H9 (cell line): ENCODE results near the gene DCLK2. TPM values are rescaled to one million over a fixed set of nuclear protein-coding genes. Genes with fewer than 3 reads are reported as not detected.

Experiments used
- DNase-seq: peaks from one replicate; pipeline ENCODE4 v3.0.0-alpha.2; 2017
- H2AFZ ChIP-seq: one replicate; pipeline ENCODE4 v1.6.1; 2013; ENCODE audit warnings: mild to moderate bottlenecking, low read length, control low read depth, moderate library complexity
- H2AK5ac ChIP-seq: 2 replicates; pipeline ENCODE4 v1.6.1; 2013; ENCODE audit warnings: low read length, control low read depth, mixed read lengths; ENCODE audit not compliant: insufficient read length
- H2BK120ac ChIP-seq: one replicate; pipeline ENCODE4 v1.6.1; 2013; ENCODE audit warnings: low read depth, mild to moderate bottlenecking, low read length, control low read depth, inconsistent platforms; ENCODE audit not compliant: poor library complexity, severe bottlenecking
- H2BK12ac ChIP-seq: 2 replicates; pipeline ENCODE4 v1.6.1; 2013; ENCODE audit warnings: low read length, control low read depth, mixed read lengths, low read depth; ENCODE audit not compliant: insufficient read length
- H2BK15ac ChIP-seq: 2 replicates; pipeline ENCODE4 v1.6.1; 2013; ENCODE audit warnings: low read depth, low read length, control low read depth
- H2BK20ac ChIP-seq: one replicate; pipeline ENCODE4 v1.6.1; 2013; ENCODE audit warnings: low read depth, mild to moderate bottlenecking, low read length, control low read depth, inconsistent platforms; ENCODE audit not compliant: poor library complexity, severe bottlenecking
- H2BK5ac ChIP-seq: 2 replicates; pipeline ENCODE4 v1.6.1; 2013; ENCODE audit warnings: low read length, control low read depth, mixed read lengths; ENCODE audit not compliant: insufficient read length
- H3K14ac ChIP-seq: 2 replicates; pipeline ENCODE4 v1.6.1; 2013; ENCODE audit warnings: low read length, control low read depth; ENCODE audit not compliant: insufficient read depth
- H3K18ac ChIP-seq: 2 replicates; pipeline ENCODE4 v1.6.1; 2013; ENCODE audit warnings: low read depth, mild to moderate bottlenecking, mixed read lengths, low read length, control low read depth; ENCODE audit not compliant: insufficient read length
- H3K23ac ChIP-seq: 2 replicates; pipeline ENCODE4 v1.6.1; 2013; ENCODE audit warnings: low read length, control low read depth, mixed read lengths, low read depth; ENCODE audit not compliant: insufficient read length
- H3K23me2 ChIP-seq: 2 replicates; pipeline ENCODE4 v1.6.1; 2013; ENCODE audit warnings: low read depth, mild to moderate bottlenecking, mixed read lengths, low read length, control low read depth; ENCODE audit not compliant: insufficient read length, poor library complexity, severe bottlenecking
- H3K27ac ChIP-seq: 2 replicates; pipeline ENCODE4 v1.5.1; 2013; ENCODE audit warnings: low read length, control low read depth, mixed read lengths, low read depth; ENCODE audit not compliant: insufficient read length
- H3K27me3 ChIP-seq: 2 replicates; pipeline ENCODE4 v1.6.1; 2013; ENCODE audit warnings: low read length, control low read depth, inconsistent platforms; ENCODE audit not compliant: insufficient read depth
- H3K4ac ChIP-seq: 2 replicates; pipeline ENCODE4 v1.6.1; 2013; ENCODE audit warnings: low read depth, mild to moderate bottlenecking, control low read depth, inconsistent platforms, low read length, moderate library complexity
- H3K4me1 ChIP-seq: 2 replicates; pipeline ENCODE4 v1.6.1; 2013; ENCODE audit warnings: low read length, control low read depth, inconsistent platforms; ENCODE audit not compliant: insufficient read depth
- H3K4me2 ChIP-seq: 2 replicates; pipeline ENCODE4 v1.6.1; 2013; ENCODE audit warnings: low read length, control low read depth, mixed read lengths; ENCODE audit not compliant: insufficient read length, insufficient read depth
- H3K56ac ChIP-seq: 2 replicates; pipeline ENCODE4 v1.6.1; 2013; ENCODE audit warnings: low read depth, mild to moderate bottlenecking, mixed read lengths, low read length, control low read depth; ENCODE audit not compliant: insufficient read length
- H3K79me1 ChIP-seq: 2 replicates; pipeline ENCODE4 v1.6.1; 2013; ENCODE audit warnings: low read depth, mild to moderate bottlenecking, moderate library complexity, low read length, control low read depth, inconsistent platforms; ENCODE audit not compliant: insufficient read depth, poor library complexity, severe bottlenecking
- H3K79me2 ChIP-seq: 2 replicates; pipeline ENCODE4 v1.6.1; 2013; ENCODE audit warnings: low read length, control low read depth, inconsistent platforms; ENCODE audit not compliant: insufficient read depth
- H3K9ac ChIP-seq: 2 replicates; pipeline ENCODE4 v1.6.1; 2013; ENCODE audit warnings: low read length, control low read depth, mixed read lengths; ENCODE audit not compliant: insufficient read length; ENCODE audit errors: extremely low read depth
- H3K9me3 ChIP-seq: one replicate; pipeline ENCODE4 v1.6.1; 2013; ENCODE audit warnings: low read depth, low read length, inconsistent platforms; ENCODE audit not compliant: control insufficient read depth
- H3T11ph ChIP-seq: one replicate; pipeline ENCODE4 v1.6.1; 2013; ENCODE audit warnings: mild to moderate bottlenecking, low read length, control low read depth, inconsistent platforms
- H4K20me1 ChIP-seq: one replicate; pipeline ENCODE4 v1.6.1; 2013; ENCODE audit not compliant: control insufficient read depth, insufficient read length, insufficient read depth
- H4K5ac ChIP-seq: 2 replicates; pipeline ENCODE4 v1.6.1; 2013; ENCODE audit warnings: low read depth, mild to moderate bottlenecking, mixed read lengths, low read length, control low read depth; ENCODE audit not compliant: insufficient read length
- H4K8ac ChIP-seq: replicated peaks from 2 replicates; pipeline ENCODE4 v1.6.1; 2013; ENCODE audit warnings: low read length, control low read depth, mixed read lengths, low read depth; ENCODE audit not compliant: insufficient read length
- H4K91ac ChIP-seq: 2 replicates; pipeline ENCODE4 v1.6.1; 2013; ENCODE audit warnings: low read depth, mild to moderate bottlenecking, moderate library complexity, mixed read lengths, low read length, control low read depth; ENCODE audit not compliant: insufficient read length
- H3K27ac Mint-ChIP-seq, 3 experiments: 2 replicates in 2 of 3; 3 replicates in 1 of 3; pipeline ENCODE4 v1.8.0; 2020 to 2021; ENCODE audit warnings: mixed read lengths in 3 of 3, mild to moderate bottlenecking in 1 of 3, moderate library complexity in 1 of 3
- H3K27me3 Mint-ChIP-seq: 2 replicates; pipeline ENCODE4 v1.8.0; 2021; ENCODE audit warnings: low read depth, mild to moderate bottlenecking, moderate library complexity, mixed read lengths
- H3K36me3 Mint-ChIP-seq, 3 experiments: 2 replicates in 2 of 3; 3 replicates in 1 of 3; pipeline ENCODE4 v1.8.0; 2020 to 2021; ENCODE audit warnings: low read depth in 3 of 3, mixed read lengths in 3 of 3; ENCODE audit not compliant: insufficient read depth in 1 of 3
- H3K4me1 Mint-ChIP-seq, 2 experiments: 2 replicates each; pipeline ENCODE4 v1.8.0; 2020; ENCODE audit warnings: mixed read lengths in 2 of 2
- H3K4me3 Mint-ChIP-seq, 2 experiments: 2 replicates in 1 of 2; 3 replicates in 1 of 2; pipeline ENCODE4 v1.8.0; 2020 to 2021; ENCODE audit warnings: mild to moderate bottlenecking in 2 of 2, mixed read lengths in 2 of 2, moderate library complexity in 1 of 2
- H3K9me3 Mint-ChIP-seq, 2 experiments: 2 replicates in 1 of 2; 3 replicates in 1 of 2; pipeline ENCODE4 v1.8.0; 2020; ENCODE audit warnings: mild to moderate bottlenecking in 2 of 2, mixed read lengths in 2 of 2, moderate library complexity in 1 of 2
- WGBS: extraction: QIAGEN DNeasy Blood & Tissue Kit; methylation state at CpG from one replicate; pipeline ENCODE4 v1.1.7; 2013; ENCODE audit warnings: missing lambda C conversion rate, low lambda C conversion rate, mixed read lengths; ENCODE audit not compliant: insufficient read length; ENCODE audit errors: extremely low coverage; 5-methylcytosine and 5-hydroxymethylcytosine counted together
- total RNA-seq: library from RNA; stranded (reverse); gene quantifications from 2 replicates; pipeline ENCODE4 v1.2.1, GENCODE V29; 2021
- TF ChIP-seq, protein P1 (sequence below): fragments of 200-600 bp; sonication (generic); conservative IDR thresholded peaks from 3 replicates; pipeline ENCODE4 v1.8.0; 2021; ENCODE audit warnings: antibody characterized with exemption, mild to moderate bottlenecking

The DCLK2 gene
- total RNA-seq, 1 experiment from 2014 or later: 0.33 TPM

DNA sequence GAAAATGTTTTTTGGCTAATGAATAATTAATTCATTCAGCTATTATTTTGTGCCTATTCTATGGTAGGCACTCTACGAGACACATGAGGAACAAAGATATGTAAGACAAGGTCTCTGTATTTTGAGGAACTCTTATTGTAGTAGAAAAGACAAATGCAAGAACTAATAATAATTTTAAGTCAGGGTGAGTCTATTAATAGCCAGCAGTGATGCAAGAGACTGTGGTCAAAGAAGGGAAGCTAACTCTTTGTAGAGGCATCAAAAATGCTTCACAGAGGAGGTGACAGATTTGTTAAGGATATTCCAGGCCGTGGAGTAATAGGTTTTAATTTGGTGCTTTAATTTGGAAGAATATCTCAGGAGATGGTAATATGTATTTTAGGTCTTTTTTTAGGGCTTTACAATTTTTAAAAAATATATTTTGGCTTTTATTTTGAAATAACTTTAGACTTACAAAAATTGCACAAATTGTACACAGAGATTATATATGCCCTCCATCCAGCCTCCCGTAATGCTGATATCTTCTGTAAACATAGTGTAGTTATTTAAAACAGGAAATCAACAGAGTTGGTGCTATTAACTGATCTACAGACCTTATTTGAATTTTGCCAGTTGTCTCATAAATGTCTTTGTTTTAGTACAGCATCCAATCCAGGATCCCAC lies 48.1 kb downstream of the DCLK2 start:
- Histone ChIP-seq H3K23me2 (no peaks in the 10 kb centered on the region), H2AK5ac (no peak overlapping the region), H3K23ac (no peak overlapping the region), H3K79me2 (no peaks in the 10 kb centered on the region), H3K4me1 (no peaks in the 10 kb centered on the region), H2BK20ac (no peak overlapping the region), H3K18ac (no peak overlapping the region), H3K27ac (no peak overlapping the region), H3K4ac (no peak overlapping the region), H3T11ph (no peak overlapping the region), H4K20me1 (no peaks in the 10 kb centered on the region), H4K5ac (no peak overlapping the region), H3K79me1 (no peaks in the 10 kb centered on the region), H3K56ac (no peak overlapping the region), H2BK12ac (no peak overlapping the region), H2BK120ac (no peak overlapping the region), H4K91ac (no peak overlapping the region), H3K9me3 (no peaks in the 10 kb centered on the region), H3K14ac (no peak overlapping the region), H3K4me2 (no peak overlapping the region), H2AFZ (no peak overlapping the region), H2BK15ac (no peak overlapping the region), H3K27me3 (no peaks in the 10 kb centered on the region), H2BK5ac (no peak overlapping the region), H3K9ac (no peak overlapping the region), H4K8ac (no peak overlapping the region)
- no peaks in the 10 kb centered on the region for H3K27me3 Mint-ChIP-seq
- H3K4me3 Mint-ChIP-seq: no peak overlapping the region
- TF ChIP-seq, protein P1, sequence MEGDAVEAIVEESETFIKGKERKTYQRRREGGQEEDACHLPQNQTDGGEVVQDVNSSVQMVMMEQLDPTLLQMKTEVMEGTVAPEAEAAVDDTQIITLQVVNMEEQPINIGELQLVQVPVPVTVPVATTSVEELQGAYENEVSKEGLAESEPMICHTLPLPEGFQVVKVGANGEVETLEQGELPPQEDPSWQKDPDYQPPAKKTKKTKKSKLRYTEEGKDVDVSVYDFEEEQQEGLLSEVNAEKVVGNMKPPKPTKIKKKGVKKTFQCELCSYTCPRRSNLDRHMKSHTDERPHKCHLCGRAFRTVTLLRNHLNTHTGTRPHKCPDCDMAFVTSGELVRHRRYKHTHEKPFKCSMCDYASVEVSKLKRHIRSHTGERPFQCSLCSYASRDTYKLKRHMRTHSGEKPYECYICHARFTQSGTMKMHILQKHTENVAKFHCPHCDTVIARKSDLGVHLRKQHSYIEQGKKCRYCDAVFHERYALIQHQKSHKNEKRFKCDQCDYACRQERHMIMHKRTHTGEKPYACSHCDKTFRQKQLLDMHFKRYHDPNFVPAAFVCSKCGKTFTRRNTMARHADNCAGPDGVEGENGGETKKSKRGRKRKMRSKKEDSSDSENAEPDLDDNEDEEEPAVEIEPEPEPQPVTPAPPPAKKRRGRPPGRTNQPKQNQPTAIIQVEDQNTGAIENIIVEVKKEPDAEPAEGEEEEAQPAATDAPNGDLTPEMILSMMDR: no peak
- H3K4me1 Mint-ChIP-seq: no peaks in the 10 kb centered on the region
- H3K27ac Mint-ChIP-seq: no peak overlapping the region
- DNase-seq: no peak
- H3K36me3 Mint-ChIP-seq: peaks cover 0 to 3% (median 0%) of the 10 kb centered on the region in 3 experiments; a peak in 1 of 7 replicates
- peaks cover 3 to 4% of the 10 kb centered on the region in 2 experiments; a peak in 3 of 5 replicates for H3K9me3 Mint-ChIP-seq
- WGBS: no CpG with 5 or more reads among the region's 3 CpGs
